ENCODE results near the gene MAP1LC3B2.
"Not testable (repeated sequence)": the region's sequence is repeated elsewhere in the genome, so short reads cannot be mapped to it uniquely, and the experiment has no call there.

Gene MAP1LC3B2

DNA sequence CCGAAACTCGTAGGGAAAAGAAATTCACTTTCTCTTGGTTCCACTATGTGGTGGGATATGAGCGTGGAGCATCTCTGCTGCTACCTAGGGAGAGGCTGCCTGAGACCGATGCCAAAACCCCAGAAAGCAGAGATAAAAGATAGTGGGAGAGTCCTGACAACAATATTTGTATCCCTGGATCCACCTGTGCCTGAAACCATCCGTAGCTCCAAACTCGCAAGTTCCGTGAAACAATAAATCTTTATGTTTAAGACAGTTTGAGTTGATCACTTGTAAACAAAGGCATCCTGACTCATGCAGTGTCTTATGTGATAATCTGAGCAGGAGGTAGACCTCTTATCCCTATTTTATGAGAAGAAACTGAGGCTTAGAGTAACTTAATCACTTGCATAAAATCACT is 2.9 kb downstream of the MAP1LC3B2 start:
- no peak for DNase-seq

GRCh38 chr12:116563262-116563661 is 4.1 kb downstream of the MAP1LC3B2 start:
- DNase-seq = no peak

DNA sequence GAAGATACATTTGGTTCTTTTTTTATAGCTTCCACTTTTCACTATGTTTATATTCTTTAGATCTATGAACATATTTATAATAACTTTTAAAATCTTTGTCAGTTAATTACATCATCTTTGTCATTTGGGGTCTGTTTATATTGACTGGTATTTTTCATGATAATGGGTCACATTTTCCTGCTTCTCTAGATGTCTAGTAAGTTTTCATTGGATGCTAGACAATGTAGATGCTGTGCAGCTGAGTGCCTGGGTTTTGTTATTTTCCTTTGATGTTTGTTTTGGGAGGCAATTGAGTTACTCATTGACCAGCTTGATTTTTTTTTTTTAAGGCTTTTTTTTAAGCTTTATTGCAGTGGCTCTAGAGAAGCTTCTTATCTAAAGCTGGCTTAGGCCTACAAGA is 4.9 kb downstream of the MAP1LC3B2 start:
- no peak for DNase-seq

DNA sequence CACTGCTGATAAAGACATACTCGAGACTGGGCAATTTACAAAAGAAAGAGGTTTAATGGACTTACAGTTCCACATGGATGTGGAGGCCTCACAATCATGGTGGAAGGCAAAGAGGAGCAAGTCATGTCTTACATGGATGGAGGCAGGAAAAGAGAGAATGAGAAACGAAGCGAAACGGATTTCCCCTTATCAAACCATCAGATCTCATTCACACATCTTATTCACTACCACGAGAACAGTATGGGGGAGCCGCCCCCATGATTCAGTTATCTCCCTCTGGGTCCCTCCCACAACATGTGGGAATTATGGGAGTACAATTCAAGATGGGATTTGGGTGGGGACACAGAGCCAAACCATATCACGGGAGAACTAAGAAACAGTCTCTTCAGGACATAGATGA is 6.0 kb downstream of the MAP1LC3B2 start:
- not testable (repeated sequence) for DNase-seq

- DNase-seq = no peak
Measured at GRCh38 chr12:116565963-116566362, 6.8 kb downstream of the MAP1LC3B2 start.

- DNase-seq = no peak
Measured at GRCh38 chr12:116568203-116568602, 9.0 kb downstream of the MAP1LC3B2 start.

DNA sequence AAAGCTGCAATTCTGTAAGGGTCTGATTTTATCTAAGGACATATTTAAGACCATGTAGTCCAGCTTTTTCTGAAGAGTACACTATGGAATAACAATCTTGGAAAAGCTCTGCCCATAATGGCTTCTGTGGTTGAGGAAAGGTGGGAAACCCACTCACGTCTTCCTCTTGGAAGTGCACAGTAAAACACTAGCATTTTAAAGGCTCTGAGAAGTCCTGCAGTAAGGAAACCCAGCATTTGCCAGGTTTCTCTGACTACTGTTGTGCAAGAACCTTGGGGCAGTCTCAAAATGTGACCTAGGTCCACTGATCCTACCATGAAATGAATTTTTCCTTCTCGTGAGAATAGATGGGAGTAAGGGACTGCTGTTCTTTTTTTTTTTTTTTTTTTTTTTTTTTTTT is 11.9 kb downstream of the MAP1LC3B2 start:
- no peak for DNase-seq

GRCh38 chr12:116573776-116574175 is 14.6 kb downstream of the MAP1LC3B2 start:
- no peak for DNase-seq

DNA sequence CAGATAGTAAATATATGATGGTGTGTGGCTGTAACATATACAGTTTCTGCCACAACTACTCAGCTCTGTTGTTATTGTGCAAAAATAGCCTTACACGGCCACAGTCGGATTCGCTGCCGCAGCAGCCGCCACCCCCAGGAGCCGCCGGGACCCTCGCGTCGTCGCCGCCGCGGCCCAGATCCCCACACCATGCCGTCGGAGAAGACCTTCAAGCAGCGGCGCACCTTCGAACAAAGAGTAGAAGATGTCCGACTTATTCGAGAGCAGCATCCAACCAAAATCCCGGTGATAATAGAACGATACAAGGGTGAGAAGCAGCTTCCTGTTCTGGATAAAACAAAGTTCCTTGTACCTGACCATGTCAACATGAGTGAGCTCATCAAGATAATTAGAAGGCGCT is 16.6 kb downstream of the MAP1LC3B2 start:
- not testable (repeated sequence) for DNase-seq

DNA sequence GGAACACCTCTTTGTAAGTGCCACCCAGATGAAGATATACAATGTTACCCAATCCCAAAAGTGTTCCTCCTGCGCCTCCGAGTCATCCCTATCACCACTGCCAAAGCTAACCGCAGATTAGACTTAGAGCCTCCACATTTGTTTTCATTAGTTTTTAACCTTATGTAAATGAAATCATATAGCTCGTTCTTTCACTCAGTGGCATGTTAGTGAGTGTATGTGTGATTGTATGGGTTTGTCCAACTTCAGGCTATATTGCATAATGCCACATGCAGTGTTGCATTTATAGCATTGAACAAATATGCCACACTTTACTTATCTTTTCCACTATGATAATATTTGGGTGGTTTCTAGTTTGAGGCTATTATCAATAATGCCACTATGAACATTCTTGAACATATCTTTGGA is 18.0 kb downstream of the MAP1LC3B2 start:
- no peak for DNase-seq

DNA sequence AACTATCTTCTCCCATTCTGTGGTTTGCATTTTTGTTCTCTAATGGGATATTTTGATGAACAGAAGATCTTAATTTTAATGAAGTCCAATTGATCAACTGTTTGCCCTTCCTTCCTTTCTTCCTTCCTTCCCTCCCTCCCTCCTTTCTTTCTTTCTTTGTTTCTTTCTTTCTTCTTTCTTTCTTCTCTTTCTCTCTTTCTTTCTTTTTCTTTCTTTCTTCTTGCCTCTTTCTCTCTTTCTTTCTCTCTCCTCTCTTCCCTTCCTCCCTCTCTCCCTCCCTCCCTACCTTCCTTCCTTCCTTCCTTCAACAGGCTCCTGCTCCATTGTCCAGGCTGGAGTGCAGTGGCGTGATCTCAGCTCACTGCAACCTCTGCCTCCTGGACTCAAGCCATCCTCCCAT is 18.9 kb downstream of the MAP1LC3B2 start:
- DNase-seq = no peak

DNA sequence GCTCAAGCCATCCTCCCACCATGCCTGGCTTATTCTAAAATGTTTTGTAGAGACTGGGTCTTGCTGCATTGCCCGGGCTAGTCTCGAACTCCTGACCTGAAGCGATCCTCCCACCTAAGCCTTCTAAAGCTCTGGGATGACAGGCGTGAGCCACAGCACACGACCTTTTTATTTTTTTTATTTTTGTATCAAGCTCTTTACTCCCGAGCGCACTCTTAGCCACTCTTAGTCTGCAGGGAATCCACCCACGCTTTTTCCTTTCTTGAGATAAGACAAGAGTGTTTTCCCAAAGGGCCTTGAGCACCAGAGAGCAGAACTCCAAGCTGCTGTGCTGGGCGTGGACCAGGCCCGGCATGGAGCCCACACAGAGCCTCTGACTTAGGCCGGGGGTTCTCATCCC is 23.4 kb downstream of the MAP1LC3B2 start:
- no peak for DNase-seq

DNA sequence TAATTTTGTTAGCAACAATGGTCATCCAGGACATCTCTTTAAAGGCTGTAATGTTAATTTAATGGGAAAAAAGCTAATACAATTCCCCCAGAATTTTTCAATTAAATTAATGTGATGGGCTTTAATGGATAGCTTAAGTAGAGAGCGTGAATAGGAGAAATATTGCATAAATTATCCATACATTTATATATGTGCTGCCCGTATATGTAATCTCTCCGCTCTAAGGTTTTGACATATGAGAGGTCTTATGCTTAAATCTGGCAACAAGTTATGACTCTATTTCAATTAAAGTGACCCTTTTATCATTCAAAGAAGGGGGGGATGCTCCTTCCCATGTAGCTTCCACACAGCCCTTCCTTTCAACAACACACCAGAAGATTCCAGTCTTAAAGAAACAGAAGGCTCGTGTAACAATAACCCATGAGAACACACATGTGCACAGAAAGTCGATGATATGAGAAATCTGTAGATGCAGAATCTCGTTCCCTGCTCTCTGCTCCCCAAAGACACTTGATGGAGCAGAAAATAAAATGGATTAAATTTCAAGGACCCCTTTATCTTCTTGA is 24.0 kb downstream of the MAP1LC3B2 start:
- DNase-seq = no peak

- no peak for DNase-seq
Measured at GRCh38 chr12:116587270-116587669, 28.1 kb downstream of the MAP1LC3B2 start.

- DNase-seq = no peak
Measured at GRCh38 chr12:116588390-116589028, 29.3 kb downstream of the MAP1LC3B2 start.

GRCh38 chr12:116589581-116589980 is 30.4 kb downstream of the MAP1LC3B2 start:
- DNase-seq = no peak

DNA sequence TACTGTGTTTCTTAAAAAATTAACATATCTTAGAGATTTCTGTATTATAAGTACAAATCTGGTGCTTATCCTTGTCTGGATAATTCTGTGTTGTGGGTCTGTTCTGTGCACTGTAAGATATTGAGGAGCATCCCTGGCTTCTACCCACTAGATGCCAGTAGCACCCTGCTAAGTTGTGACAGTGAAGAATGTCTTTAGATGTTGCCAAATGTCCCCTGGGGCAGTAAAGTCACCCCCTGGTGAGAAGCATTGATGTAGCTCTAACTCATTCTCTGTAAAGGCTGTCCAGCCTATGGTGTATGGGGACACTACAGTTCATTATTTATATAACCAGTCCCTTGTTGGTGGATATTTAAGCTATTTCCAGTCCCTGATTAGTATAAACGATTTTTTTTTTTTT is 31.4 kb downstream of the MAP1LC3B2 start:
- DNase-seq = no peak

- no peak for DNase-seq
Measured at GRCh38 chr12:116591855-116592637, 32.9 kb downstream of the MAP1LC3B2 start.

GRCh38 chr12:116592731-116593130 is 33.5 kb downstream of the MAP1LC3B2 start:
- DNase-seq = no peak

GRCh38 chr12:116594325-116595038 is 35.3 kb downstream of the MAP1LC3B2 start:
- no peak for DNase-seq

- DNase-seq = no peak
Measured at GRCh38 chr12:116595186-116595585, 36.0 kb downstream of the MAP1LC3B2 start.

DNA sequence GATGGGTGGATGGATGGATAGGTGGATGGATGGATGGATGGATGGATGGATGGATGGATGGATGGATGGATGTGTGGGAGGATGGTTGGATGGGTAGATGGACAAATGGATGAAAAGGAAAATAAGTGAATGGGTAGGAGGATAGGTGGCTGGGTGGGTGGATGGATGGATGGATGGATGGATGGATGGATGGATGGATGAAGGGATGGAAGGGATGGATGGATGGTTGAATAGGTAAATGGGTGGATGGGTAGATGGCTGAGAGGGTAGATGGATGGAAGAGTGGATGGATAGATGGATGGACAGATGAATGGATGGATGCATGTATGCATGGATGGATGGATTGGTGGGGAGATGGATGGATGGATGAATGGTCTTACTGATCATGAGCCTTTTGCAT is 36.5 kb downstream of the MAP1LC3B2 start:
- DNase-seq = no peak

- no peak for DNase-seq
Measured at GRCh38 chr12:116597886-116598285, 38.7 kb downstream of the MAP1LC3B2 start.
